Left hindlimb (tissue), 1 donor: ENCODE data around the gene PLA2G4A.

Experiments used
- DNase-seq: peaks from one replicate; pipeline ENCODE4 v3.0.0-alpha.2; 2018

Gene PLA2G4A

DNA sequence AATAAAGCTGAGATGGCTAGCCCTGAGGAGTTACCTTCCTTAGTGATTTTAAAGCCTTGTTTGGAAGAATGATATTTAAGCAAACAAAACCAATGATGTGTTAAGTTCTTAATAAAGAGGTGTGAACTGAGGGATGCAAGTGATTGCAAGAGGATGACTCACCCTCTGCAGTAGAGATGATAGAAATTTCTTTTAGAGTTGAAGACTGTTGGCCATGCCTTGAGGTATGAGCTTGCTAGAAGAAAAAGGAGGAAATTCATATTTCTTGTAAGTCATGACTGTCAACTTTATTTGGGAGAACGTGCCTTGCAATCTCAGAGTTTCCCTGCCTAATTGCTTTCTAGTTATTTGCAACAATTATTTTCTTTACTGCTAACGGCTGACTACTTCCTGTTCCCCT is 94.7 kb downstream of the PLA2G4A start:
- DNase-seq = no peak

DNA sequence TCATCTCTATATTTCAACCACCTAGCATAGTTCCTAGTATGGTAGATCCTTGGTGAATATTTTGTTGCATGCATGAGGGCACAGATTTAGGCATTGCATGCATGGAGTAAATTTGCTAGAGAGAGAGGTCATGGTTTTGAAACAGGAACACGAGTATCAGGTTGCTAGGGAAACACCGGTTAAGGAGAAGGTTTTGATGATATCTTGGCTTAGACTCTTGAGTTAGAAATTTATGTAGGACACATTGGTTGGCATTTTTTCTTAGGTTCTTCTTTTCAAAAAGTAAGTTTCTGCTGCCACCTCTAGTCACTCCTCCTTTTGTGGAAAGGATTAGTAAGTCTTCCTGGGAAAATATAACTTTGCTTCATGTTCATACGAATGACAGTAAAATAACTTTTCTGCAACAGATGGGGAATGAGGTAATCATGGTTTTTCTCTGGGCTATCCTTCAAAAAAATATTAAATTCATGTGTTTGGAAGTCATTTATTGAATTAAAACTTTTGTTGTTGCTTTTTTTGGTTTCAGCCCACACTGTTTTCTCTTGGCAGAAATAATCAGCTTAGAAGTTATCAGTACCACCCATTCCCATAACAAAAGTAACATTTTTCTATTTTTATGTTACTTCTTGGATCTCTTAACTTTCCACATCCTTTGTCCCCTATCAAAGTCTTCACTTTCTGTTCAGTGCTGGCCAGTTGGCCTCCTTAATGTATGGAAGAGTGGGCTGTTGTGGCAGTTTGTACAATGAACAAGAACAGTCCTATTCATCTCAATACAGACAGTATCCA is 97.3 kb downstream of the PLA2G4A start:
- DNase-seq = no peak

DNA sequence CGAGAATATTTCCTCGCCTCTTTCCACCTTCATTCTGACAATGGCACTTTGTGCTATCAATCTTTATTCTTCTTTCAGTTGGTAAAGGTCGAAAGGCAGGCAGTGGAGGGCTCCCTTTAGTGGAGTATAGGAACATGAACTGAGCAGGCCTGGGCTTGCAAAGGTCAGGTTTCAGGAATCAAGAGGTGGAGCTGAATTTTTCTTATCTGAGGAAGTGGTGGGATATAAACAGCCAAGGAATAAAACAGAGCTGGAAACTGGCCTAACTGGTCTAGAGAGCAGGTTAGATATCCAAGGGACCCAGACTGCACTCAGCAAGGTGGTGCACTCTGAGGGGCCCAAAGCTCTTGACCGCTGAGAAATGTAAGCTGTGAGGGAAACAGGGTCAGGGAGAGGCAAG is 99.1 kb downstream of the PLA2G4A start:
- DNase-seq = no peak

DNA sequence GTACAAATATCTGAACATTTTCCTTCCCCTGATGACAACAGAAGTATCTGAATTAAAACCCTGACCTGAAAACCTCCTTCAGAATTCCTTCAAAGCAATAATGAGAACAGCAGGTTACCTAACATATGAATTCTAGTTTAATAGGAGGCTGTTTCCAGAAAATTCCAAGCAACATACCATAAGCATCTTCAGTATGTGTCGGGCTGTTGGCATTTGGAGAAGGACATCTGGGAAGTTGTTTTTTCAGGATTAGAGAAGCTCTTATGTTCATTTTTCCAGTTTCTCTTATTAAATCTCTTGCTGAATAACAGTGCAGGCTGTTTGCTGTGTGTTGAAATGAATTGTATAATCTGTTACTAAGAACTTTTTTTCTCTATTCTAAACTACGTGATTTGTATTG is 101.5 kb downstream of the PLA2G4A start:
- DNase-seq = no peak

DNA sequence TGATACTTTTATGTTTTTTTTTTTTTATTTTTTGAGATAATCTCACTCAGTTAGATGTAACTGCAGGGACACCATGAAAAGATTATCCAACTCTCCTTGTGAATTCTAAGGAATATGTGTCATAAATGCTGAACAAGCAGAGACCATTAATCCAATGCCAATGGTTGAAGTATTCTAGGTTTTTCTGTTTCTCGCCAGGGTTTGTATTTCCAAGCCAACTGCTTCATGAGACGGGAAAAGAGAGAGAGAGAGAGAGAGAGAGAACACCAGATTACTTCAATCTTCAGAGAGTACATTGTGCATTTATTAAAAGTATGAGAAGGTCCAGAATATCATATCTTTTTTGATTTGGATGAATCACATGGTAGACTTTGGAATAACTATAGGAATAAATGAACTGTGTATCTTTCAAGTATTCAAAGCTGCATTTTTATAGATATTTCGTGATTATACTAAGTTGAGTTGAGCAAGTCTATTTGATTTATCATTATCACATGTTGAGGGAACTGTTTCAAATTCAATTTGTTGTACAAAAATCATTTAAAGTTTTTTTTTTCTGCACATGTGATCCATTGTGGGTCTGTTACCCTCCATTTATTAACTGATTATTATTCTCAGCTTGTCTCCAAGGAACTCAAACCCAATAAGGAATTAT is 108.4 kb downstream of the PLA2G4A start:
- no peak for DNase-seq

DNA sequence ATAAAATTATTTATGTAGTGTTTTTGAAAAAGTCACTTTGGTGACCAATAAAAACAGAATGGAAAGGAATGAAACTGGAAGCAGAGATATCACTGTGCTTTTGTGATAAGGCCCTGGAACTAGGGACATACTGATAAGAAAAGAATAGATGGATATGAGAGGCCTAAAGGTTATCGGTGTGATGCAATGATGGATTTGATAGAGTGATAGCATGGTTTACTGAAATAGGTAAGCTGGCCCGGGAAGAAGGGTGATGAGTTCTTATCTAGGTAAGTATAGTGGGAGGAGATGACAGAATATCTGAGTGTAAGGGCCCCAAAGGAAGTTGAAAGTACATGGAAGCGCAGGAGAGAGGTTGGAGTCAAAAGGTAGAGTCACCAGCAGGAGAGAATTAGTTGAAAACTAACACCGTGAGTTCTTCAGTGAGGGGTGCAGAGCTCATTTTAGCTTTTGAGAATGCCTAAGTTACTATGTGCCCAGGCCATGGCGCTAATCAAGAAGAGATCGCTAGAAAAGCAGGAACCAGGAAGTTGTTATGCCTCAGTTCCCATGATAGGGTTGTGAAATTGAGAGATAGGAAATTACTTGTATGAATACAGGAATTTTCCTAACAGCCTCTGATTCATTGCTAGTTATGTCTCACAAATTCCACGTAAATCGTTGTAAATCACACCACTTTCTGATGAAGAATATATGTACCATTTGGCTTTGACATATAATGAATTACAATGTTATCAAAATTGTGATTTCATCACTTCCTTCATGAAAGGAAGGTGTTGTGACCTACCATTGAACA is 115.3 kb downstream of the PLA2G4A start:
- no peak for DNase-seq

DNA sequence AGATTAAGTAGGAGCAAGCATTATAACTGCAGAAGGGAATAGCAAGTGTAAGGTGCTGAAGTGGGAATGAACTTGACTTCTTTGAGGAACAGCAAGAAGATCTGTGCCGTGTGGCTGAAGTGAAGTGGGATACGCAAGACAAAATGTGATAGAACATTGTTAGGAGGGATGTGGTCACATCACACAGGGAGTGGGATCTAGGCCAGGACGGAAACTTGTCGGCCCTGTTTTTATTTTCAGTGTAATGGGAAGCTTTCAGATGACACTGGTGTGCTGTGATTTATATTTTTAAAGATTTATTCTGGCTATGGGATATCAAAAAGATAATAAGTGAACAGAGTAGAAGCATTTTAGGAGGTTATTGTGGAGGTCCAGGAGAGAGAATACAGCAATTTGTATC is 116.4 kb downstream of the PLA2G4A start:
- no peak for DNase-seq

DNA sequence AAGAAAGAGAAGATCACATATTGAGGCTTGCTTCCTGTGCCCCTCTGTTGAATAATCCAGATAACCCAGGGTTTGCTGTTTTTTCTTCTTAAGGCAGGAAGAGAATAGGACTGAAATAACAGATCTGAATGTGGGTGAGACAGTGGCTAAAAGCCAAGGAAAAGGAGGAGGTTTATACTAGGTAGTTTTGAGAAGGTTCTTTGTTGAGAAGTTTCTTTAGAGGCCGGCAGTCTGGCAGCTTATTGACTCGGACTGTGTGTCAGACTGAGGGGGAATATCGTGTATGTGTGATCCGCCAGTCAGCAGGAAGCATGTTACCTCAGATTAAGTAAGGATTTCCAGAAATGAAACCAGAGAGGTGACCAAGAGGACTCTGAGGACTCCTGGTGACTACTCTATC is 119.8 kb downstream of the PLA2G4A start:
- no peak for DNase-seq

DNA sequence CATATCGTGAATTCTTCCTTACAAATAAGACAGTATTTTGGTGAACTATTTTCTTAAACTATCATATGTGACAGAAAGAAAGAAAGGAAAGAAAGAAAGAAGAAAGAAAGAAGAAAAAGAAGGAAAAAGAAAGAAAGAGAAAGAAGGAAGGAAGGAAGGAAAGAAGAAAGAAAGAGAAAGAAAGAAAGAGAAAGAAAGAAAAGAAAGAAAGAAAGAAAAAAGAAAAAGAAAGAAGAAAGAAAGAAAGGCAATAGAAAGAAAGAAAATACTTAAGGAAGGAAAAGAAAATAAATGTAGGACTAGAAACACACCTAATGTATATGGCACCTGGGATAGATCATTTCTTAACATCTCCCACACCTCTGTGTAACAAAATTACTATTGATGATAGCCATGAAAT is 120.4 kb downstream of the PLA2G4A start:
- DNase-seq = no peak

DNA sequence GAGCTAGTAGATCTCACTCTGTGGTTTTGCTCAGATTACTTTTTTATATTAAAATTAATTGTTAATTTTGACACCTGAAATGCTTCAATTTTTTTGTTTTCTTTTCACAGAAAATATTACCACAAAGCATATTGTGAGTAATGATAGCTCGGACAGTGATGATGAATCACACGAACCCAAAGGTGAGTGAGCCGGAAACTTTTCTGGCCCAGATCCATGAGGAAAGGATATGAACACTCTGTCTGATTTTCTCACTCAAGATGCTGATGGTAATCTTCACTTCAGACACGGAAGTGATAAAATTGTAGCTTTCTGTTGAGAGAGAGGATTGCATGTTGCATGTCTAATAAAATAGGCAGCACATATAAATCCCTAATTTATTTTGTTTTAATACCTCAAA is 121.8 kb downstream of the PLA2G4A start:
- DNase-seq = no peak

DNA sequence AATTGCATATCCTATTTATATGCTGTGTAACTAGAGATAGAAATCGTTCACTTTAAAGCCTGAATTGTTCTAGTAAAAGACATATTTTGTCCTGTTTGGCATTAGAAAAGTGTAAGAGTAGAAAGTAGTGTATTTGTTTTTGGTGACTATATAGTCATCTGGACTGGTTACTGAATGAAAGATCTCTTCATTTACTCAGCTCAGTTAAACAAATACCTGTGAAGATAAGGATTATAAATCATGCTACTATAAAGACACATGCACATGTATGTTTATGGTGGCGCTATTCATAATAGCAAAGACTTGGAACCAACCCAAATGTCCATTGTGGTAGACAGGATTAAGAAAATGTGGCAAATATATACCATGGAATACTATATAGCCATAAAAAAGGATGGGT is 125.1 kb downstream of the PLA2G4A start:
- DNase-seq = no peak

DNA sequence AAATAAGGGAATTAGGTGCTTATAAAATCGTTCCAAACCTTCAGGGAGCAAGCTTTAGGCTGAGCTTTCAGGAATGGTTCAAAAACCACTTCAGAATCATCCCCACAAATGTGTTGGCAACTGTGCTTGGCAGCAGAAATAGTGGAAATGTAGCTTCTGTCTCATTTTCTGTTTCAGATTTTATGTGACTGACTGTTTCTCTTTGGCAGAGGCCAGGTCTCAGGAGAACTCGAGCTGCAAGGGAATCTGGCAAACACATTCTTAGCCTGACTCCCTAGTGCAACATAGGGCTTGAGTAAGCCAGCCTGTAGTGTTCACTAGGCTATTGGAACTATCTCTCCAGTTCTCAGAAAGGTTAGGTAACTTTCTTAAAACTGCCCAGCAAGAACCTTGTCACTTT is 128.6 kb downstream of the PLA2G4A start:
- peak; percentile 32 for DNase-seq

DNA sequence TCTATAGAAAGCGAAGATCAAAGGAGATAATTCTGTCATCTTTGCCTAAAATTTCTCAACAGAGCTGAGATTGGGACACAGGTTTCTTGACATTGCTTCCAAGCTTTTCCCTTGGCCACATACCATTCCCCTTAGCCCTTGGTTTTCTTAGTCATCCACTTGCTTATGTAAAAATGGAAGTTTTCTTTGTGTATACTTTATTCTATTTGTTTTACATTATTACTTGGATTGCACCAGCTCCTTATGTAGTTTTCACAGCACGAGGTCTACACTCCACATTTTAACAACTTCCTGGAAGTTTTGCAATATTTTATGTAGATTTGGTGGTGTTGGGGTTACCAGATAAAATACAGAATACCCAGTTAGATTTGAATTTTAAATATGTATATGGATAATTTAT is 129.8 kb downstream of the PLA2G4A start:
- DNase-seq = no peak

DNA sequence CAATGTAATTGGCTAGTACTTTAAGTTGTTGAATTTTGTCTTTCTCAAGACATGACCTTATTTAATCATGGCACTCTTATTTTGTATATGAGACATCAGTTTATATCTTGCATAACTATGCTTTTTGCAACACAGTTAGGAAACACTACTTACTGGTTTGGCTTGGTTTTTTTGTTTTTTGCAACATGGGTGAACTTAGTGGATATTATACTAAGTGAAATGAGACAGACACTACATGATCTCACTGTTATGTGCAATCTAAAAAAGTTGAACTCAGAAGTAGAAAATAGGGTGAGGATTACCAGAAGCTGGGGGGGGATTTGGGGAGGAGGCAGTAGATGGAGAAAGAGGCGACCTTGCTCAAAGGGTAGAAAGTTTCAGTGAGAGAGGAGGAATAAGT is 132.1 kb downstream of the PLA2G4A start:
- DNase-seq = no peak

DNA sequence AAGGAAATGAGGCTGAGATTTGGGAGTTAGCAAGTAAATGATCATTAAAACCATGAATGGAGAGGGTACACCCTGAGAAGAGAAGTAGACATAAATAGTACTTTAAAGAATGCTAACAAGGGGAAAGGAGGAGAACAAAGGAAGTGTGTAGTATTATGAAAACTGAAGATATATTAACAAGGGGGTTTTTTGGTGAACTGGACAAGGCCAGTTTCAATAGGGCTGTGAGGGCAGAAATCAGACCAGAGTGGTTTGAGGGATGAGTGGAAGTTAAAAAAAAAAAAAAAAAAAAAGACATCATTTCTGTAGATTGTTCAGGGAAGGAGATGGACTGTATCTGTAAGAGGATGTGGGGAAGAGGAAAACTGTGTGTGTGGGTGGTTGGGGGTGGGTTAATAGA is 137.1 kb downstream of the PLA2G4A start:
- DNase-seq = no peak

DNA sequence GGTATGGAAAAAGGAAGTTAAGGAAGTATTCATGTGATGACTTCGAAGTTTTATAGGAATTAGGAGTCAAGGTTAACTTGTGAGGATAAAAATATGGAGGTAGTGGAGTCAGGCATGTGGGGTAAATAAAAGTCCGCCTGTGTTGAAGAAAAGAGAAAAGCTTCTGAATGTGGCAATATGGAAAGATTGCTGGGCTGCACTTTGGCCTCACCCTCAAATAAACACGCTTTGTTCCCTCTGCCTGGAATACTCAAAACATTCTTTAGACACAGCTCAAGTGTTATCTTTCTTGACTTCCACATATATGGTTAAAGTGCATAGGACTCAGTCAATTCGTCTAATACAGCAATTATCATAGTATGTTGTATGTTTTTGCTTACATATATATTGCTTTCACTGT is 137.7 kb downstream of the PLA2G4A start:
- DNase-seq = no peak

DNA sequence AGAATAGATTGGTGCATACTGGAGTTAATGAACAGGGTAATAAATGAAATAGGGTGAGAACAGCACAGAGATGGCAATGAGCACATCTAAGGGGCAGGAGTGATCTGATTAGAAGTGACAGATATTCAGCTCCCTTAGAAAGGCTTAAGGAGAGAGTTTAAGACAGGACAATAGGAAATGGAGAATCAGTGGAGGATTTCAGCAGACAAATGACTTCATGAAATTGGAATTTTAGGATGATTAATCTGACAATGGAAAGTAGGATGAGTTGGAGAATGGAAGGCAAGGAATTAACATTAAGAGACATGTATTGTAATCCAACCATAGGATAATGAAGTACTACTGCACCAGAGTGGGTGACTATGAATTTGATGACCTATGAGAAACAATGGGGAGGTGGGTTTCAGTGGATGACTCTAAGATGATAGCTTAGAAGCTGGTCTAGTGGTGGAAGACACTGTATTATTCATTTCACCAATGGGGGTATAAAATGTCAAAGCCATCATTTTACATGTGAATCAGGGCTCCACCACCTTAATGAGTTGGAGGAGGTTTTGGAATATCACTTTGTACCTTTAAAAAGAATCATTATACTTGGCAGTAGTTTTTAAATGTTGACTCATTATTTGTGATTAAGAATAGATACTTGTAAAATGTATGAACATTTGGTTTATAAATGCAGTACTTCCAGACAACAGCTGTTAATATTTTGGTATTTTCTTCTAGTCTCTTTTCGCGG is 139.1 kb downstream of the PLA2G4A start:
- DNase-seq = no peak

DNA sequence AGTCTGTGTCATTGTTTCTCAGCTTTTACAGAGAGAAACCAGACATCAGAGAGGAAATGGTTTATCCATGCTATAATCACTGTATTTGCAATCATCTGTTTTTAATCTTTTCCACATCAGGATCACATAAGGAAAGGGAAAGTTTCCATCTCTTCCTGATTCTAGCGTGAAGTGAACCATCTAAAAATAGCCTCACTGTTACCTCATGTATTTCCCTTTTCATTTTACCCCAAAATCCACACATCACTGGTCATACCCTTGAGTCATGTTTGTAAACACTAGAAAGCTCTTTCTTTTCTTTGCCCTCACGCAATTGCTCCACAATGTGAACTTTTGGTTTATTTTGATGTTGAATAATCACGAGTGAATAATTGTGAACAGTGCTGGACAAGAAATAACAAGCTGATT is 146.0 kb downstream of the PLA2G4A start:
- no peak for DNase-seq

DNA sequence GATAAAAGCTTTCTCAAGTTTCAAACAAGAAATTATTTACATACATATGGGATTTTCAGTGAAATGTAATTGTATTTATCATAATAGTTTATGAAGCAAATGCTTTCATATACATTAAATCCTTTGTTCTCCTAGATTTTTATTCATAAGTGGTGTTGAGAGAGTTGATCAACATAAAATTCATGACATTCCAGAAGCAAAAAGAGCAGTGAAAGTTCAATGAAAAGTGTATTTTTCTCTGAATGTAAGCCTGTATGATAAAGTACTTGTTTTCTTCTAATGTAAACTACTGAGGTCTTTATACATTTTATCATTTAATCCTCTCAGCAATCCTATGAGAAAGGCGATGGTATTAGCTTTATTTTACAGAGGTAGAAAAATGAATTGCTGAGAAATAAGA is 146.5 kb downstream of the PLA2G4A start:
- no peak for DNase-seq

DNA sequence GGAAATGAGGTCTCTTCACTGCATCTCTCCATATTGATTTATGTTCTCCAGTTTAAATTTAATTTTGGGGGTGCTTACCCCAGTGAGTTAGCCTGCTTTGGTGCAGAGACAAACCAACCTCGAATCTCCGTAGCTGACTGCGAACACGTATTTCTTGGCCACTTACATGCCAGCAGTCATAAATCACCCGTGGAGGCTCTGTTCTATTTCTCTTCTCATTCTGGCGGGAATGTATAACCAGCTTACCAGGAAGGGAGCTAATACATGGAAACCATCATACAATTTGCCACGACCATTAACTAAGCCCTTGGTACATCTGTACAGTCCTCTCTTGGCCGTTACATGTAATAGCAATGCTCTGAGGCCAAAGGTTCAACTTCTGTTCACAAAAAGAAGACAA is 148.0 kb downstream of the PLA2G4A start:
- no peak for DNase-seq

DNA sequence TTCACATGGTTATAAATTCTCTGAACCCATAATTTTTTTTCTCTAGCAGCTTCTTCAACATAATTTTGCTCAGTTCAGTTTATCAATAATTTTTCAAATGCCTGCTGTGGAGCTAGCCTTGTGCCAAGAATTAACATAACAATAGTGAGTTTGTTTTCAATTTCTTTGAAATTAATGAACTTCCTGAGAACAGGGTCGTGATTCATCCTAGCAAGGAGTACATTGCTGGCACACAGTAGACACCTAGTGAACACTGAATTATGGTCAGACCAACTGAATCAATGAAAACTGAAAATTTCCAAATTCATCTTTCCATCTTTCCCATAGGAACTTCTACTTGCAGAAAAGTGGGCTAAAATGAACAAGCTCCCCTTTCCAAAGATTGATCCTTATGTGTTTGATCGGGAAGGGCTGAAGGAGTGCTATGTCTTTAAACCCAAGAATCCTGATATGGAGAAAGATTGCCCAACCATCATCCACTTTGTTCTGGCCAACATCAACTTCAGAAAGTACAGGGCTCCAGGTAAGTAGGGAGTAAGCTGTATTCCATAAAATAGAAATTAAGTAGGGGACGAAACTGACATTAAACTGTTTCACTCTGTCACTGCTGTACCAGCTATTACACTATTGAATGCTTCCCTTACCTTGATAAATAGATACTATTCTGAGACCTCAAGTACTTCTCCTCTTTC is 148.7 kb downstream of the PLA2G4A start:
- DNase-seq = no peak
